ENCODE data around the gene NFIA.
A peak's percentile ranks its signal among the peaks of the same experiment; 100 is the strongest.

The NFIA gene

DNA sequence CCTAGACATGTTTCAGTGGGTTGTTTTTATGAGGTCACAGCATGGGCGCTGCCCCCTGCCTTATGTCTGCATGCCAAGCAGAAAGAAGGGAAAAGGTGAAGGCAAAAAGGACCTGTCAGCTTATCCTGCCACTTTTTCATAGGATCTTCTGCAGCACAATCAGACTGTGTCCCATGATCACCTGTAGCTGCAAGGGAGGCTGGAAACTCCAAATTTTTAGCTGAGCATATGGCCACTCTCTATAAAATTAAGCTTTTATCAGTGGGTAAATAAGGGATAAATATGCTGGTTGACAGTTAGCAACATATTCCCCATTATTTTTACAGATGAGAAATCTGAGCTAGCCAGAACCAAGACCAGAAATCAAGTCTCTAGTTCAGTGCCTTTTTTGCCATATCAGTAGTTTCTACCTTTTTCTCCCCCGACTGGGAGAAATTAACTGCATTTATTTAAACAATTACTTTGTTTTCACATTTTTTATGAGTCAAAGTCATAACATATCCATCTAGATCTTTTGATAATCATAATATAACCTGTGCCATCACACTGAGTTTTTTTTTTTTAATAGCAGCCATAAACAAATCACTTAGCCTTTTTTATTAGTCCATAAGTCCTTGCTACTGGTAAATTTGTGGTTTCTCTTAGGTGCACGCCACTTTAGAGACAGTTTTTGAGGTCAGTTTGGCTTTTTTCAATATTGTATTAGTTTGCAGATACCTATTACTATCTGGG is 307.0 kb downstream of the NFIA start:
- no peak for DNase-seq

DNA sequence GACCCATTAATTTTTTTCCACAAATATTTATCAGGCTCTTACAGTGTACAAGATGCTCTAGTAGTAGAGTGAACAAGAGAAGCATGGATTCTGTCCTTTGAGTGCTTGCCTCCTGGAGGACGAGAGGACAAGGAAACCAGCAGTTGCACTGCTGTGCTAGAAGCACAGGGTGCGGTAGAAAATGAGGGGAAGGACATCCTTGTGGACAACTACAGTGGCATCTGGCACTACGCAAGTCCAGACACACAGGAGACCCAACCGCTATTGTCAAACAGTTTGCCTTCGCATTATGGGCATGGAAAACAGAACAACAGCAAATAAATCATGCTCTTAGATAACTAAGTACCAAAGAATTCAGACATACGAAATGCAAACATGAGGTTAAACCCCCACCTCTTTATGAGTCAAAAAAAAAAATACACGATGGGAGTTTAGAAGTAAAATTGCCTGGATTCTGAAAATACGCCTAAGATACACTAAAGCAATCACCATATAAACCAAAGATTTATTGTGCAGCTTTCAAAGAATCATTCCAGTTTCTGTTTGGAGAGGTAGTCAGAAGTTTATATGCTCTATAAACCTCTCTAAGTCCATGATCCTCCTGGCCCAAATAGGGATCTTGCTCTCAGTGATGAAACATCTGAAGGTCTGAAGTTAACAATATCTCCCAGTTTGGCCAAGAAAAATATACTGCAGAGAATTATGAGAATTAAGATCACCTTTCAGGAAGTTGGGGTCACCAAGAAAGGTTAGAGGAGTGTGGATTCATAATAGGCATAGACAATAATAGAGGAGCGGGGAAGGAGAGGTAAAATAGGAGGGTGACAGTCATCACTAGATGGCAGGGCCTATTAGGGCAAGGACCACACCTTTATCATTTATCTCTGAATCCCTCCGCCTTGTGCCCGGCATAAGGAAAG is 307.8 kb downstream of the NFIA start:
- no peak for DNase-seq

DNA sequence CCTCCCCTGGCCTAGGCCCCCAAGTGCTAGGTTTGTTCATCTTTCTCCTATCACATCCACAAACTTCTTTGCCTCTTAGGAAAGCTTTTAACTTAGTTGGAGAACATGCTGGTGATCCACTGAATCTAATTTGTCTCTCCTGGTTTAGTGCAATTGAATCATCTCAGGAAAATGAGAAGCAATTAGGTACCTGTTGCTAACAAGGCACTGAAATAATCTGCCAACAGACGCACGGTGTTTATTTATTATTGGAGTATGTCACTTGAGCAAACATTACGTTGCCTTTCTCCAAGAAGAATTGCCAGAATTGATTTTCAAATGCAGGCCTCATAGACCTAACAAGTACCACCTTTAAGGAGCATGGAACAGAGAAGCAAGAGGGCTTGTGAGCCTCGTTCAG is 309.4 kb downstream of the NFIA start:
- no peak for DNase-seq

DNA sequence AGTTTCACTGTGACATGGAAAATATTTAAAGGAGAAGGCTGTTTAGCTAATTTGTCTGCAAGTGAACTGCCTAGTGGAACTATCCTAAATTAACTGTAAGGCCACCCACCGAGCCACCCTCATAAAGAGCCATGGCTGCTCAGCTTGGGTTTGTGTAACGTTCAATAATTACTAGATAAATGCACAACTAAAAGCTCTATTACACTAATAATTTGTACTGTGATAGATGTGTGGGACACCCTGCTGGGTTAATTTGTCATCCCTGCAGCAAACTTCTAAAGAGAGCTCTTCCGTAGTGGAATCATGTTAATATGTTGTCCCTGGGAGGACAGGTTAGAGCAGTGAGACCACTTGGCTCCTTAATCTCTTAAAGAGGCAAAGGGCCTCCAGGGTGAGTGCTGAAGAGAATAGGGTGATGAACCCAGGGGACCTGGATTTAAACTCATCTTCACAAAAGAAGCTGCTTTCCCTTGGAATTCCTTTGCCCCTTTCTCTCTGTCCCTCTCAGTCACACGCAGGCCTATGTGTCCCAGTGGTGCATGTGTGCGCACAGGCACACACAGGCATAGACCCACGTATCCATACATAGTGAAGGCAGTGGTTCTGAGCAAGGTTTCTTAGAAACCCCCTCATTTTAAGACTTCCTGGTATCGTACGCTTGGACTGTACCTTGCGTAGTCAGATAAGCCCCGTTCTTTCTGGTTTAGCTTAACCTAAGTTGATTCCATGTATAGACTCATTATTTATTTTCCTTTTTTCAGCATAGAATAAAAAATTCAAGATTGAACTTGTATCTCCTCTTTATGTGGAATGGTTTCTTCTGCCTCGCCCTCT is 310.3 kb downstream of the NFIA start:
- DNase-seq = no peak

DNA sequence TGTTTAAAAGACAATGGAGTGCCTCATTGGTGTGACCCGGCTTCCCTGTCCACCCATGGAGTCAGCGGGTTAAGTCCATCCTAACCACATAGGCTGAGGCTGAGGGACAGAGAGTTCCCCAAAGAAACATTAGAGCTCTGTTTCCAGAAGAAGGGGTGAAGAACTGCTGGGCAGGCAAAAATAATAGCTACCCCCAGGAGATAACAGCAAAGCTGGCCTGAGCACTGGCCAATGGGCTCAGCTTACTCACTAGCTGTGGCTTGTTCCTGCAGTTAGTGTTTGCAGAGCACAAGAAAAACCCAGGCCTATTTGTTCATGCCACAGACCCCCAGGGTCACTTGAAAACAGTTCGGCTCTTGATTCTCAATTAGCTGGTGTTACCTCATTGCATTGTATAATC is 311.2 kb downstream of the NFIA start:
- DNase-seq = no peak

DNA sequence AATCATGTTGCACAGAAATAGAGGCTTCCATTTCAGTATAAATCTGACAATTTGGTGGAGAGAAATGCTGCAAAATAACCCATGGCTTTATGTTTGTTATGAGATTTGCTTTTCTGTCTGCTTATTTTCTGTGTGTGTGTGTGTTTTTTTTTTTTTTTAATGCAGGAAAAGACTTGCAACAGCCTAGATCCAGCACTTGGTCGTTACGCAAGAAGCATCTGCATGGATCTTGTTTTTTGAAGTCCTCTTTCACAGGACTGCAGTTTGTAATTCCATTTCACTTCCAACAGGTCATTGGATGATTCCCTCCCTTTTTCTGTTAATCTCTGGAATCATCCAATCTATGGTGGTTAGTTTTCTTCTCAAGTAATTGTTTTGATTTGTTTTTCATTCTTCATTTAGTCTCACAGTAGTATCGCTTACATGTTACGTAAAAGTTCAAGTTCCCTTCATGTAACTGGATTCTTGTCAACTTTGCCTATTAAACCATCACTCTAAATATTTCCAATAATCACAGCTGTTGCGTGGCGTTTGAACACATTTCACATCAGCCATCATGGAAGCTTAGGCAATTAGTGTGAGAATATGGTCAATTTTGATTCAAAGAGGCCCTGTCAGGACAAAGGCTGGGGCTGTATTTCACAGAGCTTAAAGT is 312.9 kb downstream of the NFIA start:
- no peak for DNase-seq

DNA sequence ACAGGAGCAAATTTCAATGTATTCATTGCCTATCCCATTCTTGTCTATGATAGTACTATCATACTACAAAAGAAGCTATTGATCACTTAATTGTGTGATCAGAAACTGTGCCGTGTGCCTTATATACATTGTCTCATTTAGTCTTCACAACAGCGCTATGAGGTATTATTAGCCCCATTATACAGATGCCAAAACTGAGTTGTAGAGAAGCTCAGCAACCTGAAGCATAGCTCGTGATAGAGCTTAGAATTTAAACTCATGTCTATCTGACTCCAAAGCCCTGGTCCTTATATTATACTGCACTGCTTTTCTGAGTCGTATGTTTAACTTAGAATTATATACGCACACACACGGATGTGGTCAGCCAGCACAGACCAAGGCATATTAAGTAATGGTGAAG is 315.1 kb downstream of the NFIA start:
- no peak for DNase-seq

DNA sequence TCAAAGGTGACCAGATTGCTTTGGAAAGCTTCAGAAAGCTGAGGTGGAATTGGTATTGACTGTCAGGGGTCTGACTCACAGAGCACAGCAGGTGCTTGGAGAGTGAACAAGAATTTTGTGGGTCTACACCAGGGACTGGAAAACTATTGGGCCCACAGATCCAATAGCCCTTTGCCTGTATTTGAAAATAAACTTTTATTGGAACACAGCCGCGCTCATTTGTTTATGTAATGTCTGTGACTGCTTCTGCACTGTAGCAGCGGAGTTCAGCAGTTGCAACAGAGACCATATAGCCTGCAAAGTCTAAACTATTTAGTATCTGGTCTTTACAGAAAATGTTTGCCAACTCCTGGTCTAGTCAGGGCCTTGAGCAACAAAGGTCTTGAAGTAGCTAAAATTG is 315.6 kb downstream of the NFIA start:
- DNase-seq = no peak

DNA sequence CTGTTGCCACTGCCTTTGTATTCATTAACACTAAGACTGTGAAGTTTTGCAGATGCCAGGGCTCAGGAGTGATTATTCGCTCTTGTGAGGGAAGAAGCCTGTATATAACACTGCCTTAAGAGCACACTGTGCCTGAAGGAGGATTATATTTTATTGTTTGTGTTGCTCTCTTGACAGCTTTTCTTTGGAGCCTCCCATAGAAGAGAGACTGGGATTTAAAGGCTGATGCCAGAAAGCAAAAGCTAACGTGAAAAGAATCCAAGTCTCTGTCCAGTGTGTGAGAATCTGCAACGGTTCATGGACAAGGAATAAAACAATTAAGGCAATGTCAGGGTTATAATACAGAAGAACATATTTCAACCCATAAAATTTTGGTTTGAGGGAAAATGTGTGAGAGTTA is 316.8 kb downstream of the NFIA start:
- DNase-seq = no peak

DNA sequence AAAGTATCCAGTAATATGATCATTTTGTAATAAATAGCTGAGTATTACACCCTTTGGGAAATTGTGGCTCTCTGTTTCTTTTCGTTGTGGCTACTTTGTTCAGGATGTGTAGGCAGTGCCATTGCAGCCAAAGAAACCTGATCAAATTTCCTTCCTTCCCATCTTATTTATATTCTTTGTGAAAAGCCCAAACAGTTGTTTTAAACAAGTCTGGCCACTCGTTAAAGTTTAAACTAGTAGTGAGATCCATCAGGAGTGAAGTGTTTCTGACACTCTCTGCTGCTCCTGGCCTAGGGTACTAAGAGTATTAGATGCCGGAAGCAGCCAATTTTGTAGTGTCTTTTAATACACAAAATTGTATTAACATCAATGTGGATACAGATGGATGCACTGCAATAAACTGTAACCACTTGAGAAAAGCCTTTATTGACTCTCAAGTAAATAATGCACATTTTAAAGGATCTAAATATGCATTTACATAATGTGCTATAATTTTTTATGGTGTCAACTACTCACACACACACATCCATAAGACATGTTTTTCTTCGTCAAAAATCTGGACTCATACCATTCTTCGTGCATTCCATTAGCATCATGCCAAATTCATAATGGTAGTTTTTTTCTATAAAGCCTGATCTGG is 317.9 kb downstream of the NFIA start:
- no peak for DNase-seq

DNA sequence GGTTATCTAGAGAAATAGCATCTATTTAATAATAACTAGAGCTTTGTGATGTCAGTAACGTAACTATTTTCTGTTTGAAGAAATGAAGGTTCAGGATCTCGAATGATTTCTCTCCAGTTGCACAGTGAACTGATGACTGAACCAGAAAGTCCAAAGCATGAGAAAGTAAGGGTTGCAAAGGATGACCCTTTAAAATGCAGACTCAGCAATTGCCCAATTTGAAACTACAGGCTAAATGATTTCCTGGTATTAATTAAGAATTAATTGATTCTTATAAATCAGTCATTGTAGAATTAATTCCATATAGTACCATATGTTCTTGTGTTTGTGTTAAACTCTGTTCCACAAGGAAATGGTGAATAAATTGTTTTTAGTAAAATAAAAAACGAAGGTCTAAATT is 318.6 kb downstream of the NFIA start:
- DNase-seq = no peak

DNA sequence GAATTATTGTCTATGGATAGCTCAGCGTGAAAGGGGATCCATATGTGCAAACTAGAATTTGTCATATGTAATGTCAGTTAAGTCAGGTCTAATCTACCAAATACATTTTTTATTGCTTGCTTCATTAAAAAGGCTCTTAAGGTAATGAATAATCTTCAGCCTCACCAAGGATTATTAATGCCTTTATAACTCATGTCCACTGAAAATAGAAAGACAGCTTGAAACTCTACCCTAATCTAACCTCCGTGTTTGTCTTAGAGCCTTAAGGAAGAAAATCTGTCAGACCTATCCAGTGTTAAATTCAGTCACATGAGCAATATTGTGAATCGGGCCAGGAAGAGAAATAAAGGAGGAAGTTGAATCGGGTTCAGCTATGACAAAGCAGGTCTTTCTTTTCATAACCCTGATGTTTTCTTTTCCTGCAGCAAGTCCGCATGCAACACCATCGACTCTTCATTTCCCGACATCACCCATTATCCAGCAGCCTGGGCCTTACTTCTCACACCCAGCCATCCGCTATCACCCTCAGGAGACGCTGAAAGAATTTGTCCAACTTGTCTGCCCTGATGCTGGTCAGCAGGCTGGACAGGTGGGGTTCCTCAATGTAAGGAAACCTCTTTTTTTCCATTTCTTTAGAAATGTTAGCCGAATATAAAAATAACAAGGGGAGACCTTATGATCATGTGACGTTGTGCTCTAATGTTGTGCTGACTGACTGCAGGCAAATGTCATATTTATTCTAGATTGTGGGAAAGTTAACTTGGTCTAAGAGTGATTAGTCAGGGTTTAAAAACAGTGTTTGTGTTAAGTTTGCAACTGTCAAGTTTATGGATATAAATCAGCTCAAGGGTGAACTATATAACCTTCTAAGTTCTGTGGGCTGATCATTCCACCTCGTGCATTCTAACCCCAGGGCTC is 321.6 kb downstream of the NFIA start:
- peak in 1 of 56 donors; percentile 2 for DNase-seq

DNA sequence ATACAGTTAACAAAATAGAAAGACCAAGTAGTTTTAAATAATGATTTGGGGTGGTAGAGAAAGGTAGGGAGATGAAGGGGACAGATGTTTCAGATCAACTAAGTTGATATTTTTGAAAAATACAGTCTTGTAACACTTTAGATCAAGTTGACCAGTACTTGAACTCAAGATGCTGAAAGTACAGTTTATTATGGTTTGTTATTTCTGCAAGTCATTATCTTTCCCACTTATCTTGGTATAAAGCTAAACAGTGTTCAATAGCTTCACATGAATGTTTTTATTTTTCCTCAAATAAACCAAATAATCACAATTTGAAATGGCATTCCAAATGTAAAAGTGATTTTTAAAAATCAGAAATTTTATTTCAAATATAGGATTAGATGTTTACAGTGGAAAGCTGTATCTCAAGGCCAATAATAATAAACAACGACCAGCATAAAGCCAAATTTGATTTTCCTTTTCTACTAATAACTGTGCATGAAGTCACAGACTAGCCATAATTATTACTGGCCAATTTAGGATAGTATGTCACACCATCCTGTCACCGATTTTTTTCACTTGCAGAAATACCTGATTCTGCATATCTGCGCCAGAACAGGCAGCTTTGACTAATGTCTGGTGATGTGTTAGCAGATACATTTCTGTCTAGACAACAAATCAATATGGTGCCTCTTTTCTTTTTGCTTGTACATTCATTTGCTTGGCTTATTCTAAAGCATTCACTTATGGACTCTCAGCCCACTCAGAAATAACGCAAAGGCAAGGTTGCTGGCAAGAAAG is 322.4 kb downstream of the NFIA start:
- no peak for DNase-seq

DNA sequence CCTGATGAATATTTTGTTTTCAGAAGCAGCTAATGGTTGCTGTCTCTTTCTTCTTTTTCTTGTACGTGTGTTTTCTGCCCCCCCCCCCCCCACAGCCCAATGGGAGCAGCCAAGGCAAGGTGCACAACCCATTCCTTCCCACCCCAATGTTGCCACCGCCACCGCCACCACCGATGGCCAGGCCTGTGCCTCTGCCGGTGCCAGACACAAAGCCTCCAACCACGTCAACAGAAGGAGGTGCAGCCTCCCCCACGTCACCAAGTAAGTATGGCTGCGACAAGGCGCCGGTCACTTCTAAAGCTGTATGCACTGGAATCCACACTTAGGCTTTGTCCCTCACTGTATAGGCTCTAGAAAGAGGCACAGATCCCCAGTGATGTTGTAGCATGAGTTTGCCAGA is 324.1 kb downstream of the NFIA start:
- DNase-seq = no peak

DNA sequence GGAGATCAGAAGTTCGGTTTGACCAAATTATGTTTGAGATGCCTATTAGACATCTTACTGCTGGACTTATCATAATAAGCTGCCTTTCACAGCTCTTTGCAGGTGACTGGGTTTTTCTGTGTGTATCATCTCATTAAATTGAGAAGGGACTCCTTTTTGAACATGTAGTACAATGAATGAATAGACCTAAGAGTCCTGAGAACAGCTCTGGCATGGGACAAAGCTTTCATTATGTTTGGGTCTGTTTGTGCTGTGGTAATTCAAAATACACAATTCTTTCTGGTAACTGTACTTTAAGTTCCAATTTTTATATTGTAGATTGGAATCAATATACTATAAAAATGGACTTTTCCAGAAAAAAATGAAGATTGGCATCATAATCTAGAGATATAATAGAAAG is 330.2 kb downstream of the NFIA start:
- DNase-seq = no peak

DNA sequence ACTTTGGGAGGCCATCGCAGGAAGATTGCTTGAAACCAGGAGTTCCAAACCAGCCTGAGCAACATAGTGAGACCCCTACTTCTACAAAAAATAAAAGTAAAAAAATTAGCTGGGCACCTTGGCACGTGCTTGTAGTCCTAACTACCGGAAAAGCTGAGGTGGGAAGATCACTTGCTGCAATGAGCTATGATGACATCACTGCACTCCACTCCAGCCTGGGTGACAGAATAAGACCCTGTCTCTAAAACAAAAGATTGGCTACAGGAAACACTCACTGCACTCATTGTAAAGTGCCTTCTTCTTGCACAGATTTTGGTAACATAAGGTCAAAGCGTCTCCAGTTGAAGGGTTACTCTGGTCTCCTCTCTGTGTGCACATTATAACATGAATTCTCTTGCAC is 336.8 kb downstream of the NFIA start:
- no peak for DNase-seq

DNA sequence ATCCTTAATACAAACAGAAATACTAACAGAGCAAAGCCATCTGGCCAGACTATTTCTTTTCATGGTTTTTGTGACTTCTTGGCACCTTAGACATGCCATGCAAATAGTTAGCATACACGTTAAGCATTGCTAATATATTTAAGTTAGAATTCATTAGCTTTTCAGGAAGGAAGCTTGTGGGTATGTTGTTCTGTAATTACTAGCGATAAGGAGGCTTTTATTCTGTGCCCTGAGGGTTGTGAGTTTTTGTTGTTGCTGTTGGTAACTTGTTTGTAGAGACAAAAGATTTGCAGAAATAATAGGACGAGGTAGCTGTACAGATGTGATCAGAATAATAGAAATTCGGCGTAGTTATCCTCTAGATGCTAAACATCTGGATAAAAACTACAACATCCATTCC is 337.3 kb downstream of the NFIA start:
- no peak for DNase-seq

DNA sequence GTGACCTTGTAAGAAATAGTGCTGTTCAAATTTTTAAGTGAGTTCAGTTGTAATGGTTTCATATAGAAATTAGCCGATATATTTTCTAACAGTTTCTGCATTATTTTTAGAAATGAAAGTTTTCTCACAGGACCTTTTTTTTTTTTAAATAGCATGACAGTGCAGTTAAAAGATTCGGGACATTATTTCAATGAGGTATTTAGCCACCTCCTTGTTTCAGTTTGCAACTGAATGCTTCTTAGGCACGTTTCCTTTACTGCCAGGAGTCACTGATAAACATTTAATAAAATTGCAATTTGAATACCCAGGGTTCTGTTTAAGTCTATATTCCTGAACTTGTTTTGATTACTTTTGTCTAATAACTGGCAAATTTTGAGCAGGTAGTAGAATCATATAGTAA is 337.9 kb downstream of the NFIA start:
- DNase-seq = no peak

All from nucleus accumbens (tissue), 56 donors.